Measurements from ENCODE around the gene PAIP2.
"Not testable (repeated sequence)": the region's sequence is repeated elsewhere in the genome, so short reads cannot be mapped to it uniquely, and the experiment has no call there.

Gene PAIP2

DNA sequence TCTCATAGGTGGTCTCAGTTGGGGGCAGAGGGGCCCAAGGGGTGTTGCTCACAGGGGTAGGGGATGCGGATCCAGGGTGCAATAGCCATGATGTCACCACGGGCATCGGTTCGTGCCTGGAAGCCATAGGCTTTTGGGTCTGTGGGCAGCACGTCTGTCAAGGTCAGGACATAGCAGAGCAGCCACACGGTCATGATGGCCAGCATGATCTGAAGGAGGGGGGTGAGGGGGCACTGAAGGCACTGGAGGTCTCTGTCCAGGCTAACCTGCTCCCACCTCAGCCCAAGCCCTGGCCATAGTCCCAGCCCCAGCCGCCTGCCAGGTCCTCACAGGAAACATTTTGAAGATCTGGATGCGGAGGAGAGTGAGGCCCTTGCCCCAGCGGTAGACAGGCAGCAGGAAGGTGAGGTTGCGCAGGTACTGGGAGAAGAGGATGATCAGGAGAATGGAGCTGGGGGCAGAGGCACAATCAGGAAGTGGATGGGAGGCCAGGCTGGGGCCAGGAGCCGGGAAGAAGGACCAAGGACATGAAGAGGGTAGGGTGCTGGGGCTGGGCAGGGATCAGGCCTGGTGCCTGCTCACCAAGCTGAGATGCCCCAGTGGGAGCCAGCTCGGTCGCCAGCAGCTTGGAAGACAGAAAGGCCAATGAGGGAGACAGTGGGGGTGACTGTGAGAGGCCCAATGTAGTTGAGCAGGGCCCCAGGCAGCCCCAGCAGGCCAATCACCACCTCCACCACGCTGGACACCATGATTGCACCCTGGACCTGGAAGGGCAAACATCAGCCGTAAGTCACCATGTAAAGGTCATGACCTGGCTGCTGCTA, 38.2 kb downstream of the PAIP2 start:
- no peak for DNase-seq

DNA sequence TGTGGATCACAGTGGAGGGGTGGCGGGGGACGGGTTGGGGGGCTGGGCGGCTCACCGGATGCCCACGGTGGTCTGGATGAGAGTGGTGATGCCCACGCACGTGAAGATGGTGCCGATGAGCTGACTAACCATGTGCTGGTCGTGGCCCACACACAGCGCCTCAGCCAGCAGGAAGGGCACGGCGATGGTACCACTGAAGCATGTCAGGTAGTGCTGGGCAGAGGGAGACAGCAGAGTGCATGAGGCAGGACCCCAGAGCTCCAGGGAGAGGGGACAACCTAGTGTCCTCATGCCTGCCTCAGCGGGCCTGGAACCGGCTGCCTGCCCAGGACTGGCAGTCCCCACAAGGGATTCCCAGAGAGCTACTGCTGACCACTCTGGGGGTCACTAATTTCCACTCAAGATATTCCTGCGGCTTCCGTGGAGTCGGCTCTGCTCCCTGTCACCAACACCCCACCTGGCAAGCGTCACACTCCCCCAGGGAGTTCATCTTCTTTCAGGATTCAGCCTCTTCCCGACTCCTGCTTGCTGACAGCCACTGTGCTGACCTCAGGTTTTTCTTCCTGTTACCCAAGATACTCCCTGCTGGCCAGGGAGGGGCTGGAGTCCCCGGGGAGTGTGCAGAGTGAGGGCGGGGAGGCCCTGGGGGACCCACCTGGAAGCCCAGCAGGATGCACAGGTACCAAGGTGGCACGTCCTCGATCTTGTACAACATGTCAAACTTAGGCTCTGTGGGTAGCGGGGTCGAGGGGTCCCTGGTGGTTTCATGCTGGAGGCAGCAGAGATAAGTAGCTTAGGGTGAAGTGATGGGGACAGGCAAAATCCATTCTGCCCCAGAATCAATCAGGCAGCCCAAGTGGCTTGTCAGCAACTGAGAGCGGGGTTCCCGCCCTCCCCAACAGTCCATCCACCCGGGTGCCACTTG, 40.4 kb downstream of the PAIP2 start:
- DNase-seq = no peak

GRCh38 chr5:139382807-139383206, 41.2 kb downstream of the PAIP2 start:
- no peak for DNase-seq

DNA sequence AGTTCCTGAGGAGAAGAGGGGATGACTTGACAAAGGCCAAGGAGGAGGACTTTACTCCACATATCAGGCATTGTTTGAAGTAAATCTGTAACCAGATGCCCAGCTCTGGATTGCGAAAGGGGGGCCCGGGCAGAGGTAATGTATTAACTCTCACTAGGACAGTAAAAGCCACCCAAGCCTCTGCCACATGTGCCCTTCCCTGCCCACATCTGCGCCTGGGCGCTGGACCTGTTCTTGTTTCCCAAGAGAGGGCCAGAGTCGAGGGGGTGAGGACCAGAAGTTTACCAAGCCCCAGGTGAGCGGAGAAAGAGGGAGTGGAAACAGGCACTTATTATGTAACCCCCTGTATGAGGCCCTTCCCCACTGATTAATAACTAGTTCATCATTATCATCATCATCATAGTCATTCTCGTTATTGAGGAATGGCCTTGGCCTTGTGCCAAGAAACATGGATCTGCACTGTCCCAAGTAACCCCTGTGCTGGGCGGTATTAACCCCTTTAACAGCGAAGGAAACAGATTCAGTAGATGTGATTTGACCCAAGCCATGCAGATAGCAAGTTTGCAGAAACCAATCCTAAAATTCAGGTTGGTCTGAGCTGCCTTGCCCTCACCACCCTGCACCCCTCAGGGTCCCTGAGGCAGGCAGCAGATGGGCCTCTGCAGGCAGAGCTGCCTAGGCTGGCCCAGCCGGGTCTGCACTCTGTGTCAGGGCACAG, 41.8 kb downstream of the PAIP2 start, which contains the start of gene SLC23A1:
Gene SLC23A1, minus strand, starts transcription at position 23 of the 718 bp plus-strand sequence. CDS start 44 bp downstream, outside the sequence.
- DNase-seq = no peak

GRCh38 chr5:139383993-139384590, 42.4 kb downstream of the PAIP2 start:
- no peak for DNase-seq

- DNase-seq = no peak
Measured at GRCh38 chr5:139384591-139385051, 43.0 kb downstream of the PAIP2 start.

GRCh38 chr5:139385061-139386049, 43.7 kb downstream of the PAIP2 start:
- no peak for DNase-seq

DNA sequence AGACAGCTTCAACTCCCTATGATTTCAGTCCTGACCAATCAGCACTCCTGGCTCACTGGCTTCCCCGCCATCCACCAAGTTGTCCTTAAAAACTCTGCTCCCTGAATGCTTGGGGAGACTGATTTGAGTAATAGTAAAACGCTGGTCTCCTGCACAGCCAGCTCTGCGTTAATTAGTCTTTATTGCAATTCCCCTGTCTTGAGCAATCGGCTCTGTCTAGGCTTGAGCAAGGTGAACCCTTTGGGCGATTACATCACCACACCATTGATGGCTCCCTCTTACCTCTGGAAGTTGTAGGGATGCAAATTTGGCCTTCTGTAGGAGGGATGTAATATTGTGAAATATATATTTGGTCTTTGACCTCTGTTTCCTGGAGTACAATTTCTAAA, 44.4 kb downstream of the PAIP2 start:
- no peak for DNase-seq

DNA sequence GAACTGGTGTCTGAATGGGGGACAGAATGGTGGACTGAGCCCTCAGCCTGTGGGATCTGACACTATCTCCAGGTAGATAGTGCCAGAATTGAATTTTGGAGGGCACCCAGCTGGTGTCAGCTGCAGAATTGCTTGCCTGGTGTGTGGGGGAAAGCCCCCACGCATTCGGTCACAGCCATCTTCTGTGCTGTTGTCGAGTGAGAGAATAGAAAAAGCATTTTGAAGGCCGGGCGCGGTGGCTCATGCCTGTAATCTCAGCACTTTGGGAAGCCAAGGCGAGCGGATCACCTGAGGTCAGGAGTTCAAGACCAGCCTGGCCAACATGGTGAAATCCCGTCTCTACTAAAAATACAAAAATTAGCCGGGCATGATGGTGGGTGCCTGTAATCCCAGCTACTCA, 45.3 kb downstream of the PAIP2 start:
- not testable (repeated sequence) for DNase-seq

DNA sequence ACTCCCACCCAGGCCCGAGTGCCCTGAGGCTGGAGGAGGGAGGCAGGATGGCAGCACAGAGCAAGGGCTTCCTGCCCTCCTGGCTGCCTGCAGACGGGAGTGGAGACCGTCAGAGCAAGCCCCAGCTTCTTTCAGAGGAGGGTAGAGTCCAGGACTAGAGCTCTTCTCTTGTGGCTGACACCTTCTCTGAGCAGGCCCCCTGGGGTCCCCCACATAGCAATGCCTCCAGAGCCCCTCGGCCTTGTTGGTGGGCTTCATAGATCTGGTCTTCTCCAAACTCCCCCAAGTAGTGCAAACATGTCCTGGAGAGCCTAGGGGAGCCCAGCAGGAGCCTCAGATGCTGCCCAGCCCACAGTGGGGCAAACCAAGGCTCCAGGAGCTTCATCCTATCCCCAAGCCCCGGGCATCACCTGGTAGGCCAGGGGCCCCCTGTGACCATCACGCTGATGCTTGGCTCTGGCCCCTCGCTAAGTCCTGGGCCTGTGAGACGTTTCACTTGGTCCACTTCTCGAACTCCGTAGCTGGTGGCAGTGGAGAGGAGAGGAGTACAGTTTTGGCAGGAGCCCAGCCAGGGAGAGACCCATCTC, 46.0 kb downstream of the PAIP2 start:
- DNase-seq = no peak

GRCh38 chr5:139388198-139388821, 46.7 kb downstream of the PAIP2 start:
- DNase-seq = no peak

DNA sequence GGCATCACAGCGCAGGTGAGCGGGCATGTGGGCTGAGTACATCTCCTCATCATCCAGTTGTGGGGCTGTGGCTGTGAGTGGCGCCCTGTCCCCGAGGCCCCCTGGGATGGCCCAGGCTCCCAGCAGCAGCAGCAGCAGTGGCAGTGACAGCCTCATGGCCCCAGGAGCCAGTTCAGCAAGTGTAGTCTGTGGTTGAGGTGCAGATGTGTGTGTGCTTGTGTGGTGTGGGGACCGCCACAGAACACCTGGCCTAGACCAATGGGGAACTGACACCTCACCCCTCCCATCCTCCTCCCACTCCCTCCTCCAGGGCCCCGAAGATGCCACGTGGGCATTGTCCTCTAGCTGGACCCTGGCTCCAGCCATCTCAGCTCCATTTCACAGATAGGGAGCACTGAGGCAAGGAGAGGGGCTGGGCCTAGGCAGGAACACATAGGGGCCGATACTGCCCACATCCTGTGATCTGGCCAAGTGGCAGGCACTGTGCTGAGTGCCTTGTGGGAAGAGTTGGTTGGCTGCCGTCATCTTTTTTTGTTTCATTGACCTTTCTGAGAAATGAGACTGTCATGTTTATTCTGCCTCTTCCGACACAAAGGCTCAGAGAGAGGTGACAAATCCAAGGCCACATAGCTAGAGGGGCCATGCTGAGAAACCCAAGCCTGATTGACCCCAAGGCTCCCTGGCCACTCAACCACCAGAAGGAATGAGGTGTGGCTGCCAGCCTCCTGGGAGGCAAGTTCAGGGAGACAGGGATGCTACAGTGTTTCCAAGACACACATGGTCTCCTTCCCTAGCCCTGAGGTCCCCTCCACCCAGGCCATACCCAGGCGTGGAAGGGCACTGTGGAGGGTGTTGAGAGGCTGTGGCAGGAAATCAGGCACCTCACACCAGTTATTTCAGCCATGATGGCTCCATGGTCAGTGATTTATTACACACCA, 48.3 kb downstream of the PAIP2 start, which contains the start of gene MZB1:
Gene MZB1, minus strand, starts transcription at position 213 of the 938 bp plus-strand sequence. Its CDS starts 57 bp downstream, at position 156.
- no peak for DNase-seq

DNA sequence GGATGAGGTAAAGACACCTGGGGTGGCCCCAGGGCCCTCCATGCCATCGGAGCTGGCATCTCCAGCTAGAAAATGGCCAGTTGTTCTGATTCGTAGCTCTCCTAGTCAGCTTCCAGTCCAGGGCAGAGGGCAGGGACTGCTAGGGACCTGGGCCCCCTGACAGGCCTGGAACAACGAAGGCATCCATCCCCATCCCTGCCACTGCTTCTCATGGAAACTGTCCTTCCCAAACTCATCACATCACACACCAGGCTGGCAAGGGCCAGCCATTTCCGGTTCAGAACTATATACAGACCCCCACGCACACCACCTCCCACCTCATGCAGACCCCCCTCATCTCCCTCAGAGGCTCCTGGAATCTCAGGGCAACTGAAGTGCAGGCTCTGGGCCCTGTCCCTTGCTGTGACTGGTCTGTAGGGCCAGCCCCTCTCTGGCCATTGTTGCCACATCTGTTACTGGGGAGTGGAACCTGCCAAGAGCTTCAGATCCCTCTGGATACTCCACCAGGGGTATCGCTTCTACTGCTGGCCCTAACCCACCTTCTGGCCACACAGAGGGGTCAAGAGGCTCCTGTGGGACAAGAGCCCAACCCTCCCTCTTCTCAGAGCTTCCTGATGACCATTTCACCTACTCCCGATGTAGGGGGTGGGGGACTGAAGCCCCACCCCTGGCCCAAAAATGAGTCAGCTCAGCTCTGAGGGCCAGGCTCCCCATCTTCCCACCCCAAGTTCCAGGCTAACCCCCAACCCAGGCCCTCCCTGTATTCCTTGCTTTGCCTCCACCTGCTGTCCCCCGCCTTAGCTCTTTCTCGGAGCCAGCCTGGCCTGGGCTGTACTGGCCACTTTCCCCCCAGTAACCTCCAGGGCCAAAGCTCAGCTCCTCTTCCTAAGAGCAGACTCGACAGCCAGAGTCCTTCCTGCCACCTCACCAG, 49.2 kb downstream of the PAIP2 start:
- no peak for DNase-seq

- DNase-seq = no peak
Measured at GRCh38 chr5:139391570-139392323, 50.1 kb downstream of the PAIP2 start.

- DNase-seq = no peak
Measured at GRCh38 chr5:139392324-139392677, 50.6 kb downstream of the PAIP2 start.

GRCh38 chr5:139392678-139393496, 51.2 kb downstream of the PAIP2 start:
- DNase-seq = no peak

All from NCI-H187 treated with DMSO at 0.1 percent for 48 hours (cell line).